Esophagus squamous epithelium (tissue), 5 donors: ENCODE results near the gene DIPK1C. TPM values are rescaled to one million over a fixed set of nuclear protein-coding genes. Genes with fewer than 3 reads are reported as not detected.

Source experiments
- DNase-seq: peaks from one replicate; lab custom pipeline; 2025; lab: John Stamatoyannopoulos, UW
- H3K27ac ChIP-seq, 4 donors: fragments of 200-600 bp; sonication (generic); one replicate each; pipeline ENCODE4 v1.5.1; 2016 to 2019; ENCODE audit warnings: mild to moderate bottlenecking in 1 of 4
- H3K27me3 ChIP-seq, 4 donors: fragments of 200-600 bp; sonication (generic); 1 replicate in 3 of 4; 2 replicates in 1 of 4; pipeline versions ENCODE4 v1.5.1 to v1.6.0; 2017 to 2021; ENCODE audit warnings: antibody characterized with exemption in 1 of 4
- H3K36me3 ChIP-seq, 3 donors: fragments of 200-600 bp; sonication (generic); one replicate each; pipeline ENCODE4 v1.5.1; 2016 to 2019
- H3K4me1 ChIP-seq, 3 donors: fragments of 200-600 bp; sonication (generic); one replicate each; pipeline ENCODE4 v1.5.1; 2017 to 2019
- H3K4me3 ChIP-seq, 4 donors: fragments of 200-600 bp; sonication (generic); 1 replicate in 3 of 4; 2 replicates in 1 of 4; pipeline ENCODE4 v1.5.1; 2016 to 2019; ENCODE audit warnings: mild to moderate bottlenecking in 2 of 4, moderate library complexity in 1 of 4
- H3K9me3 ChIP-seq, 3 donors: fragments of 200-600 bp; sonication (generic); one replicate each; pipeline ENCODE4 v1.5.1; 2016 to 2019
- POLR2A ChIP-seq, 4 donors: fragments of 450-650 bp; IDR thresholded peaks; one replicate each; pipeline ENCODE4 v1.6.1; 2017; ENCODE audit warnings: antibody characterized with exemption in 4 of 4, mild to moderate bottlenecking in 4 of 4, moderate library complexity in 3 of 4
- WGBS, 2 donors: methylation state at CpG; one replicate each; pipeline ENCODE4 v1.1.5; 2018; 5-methylcytosine and 5-hydroxymethylcytosine counted together
- intact Hi-C: fragments of 100-400 bp; cut with DNase I; formaldehyde crosslinking; loops from one replicate; pipeline ENCODE4 v1.15.0; 2022
- total RNA-seq, 4 donors: library from RNA; depleted of rRNA; stranded (reverse); fragments of >200 nt; gene quantifications; one replicate each; pipeline ENCODE4 v1.1.0, GENCODE V29; 2016
- TF ChIP-seq, protein P1 (sequence below), 6 experiments: fragments of 450-650 bp in 4 of 6; fragments of 200-600 bp in 2 of 6; sonication (generic) in 2 of 6; IDR thresholded peaks; one replicate each; pipeline ENCODE4 v1.5.1; 2016 to 2019; ENCODE audit warnings: antibody characterized with exemption in 6 of 6, mild to moderate bottlenecking in 4 of 6, moderate library complexity in 4 of 6
- donor health status: DM: yes; HTN: yes; CAD: no.

Gene DIPK1C
- total RNA-seq, 4 donors from 2014 or later, result not detected

DNA sequence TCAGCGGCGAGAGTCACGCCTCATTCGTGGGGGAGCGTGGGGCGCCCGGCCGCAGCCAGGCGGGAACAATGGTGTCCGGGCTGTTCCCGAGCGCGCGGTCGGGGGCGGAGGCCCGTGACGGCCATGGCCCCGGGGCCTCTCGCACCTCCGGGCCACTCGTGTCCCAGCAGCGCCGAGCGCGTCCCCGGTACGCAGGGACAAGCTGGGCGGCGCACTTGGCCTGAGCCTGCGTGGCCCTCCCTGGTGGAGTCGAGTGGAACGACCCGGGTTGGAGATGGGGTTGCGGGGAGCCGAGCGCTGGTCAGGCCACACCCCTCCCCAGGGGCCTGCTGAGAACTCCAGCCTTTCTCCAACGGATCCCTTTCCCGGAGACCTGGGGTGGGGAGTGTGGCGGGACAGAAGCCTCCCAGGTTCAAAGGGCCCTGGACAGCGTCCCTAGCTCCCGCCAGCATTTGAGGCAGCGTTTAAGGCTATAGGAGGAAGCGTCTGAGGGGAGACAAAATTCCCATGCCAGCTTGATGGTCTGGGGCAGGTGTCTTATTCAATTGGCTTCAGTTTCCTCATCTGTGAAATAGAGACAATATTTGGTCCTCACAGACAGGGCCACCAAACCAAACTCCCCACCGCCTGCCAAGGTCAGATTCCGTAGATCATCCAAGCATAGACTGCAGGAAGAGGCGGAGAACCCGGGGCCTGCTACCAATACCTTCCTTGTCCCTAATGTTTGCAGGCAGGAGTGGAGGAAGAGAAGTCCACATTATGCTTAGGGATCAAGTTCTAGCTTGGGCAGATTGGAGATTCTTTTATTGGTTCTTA lies 39.6 kb upstream of the DIPK1C start:
- no peak for DNase-seq
- intact Hi-C loops, result no loop called here
- Histone ChIP-seq H3K9me3 (no peaks in the 10 kb centered on the region), H3K4me3 (peak overlapping the region; percentile 82 to 94 (median 90)), H3K36me3 (peaks cover 0 to 8% (median 1%) of the 10 kb centered on the region in 3 donors), H3K4me1 (peaks cover 18 to 57% (median 24%) of the 10 kb centered on the region in 3 donors), H3K27ac (peak overlapping the region; percentile 96 to 98 (median 98)), H3K27me3 (no peaks in the 10 kb centered on the region)
- 41 to 58% methylated on average over 3 to 4 of the region's 48 CpGs for WGBS, 2 donors
- no peak for TF ChIP-seq POLR2A (IDR thresholded peaks at IDR 0.05)
- TF ChIP-seq, protein P1, sequence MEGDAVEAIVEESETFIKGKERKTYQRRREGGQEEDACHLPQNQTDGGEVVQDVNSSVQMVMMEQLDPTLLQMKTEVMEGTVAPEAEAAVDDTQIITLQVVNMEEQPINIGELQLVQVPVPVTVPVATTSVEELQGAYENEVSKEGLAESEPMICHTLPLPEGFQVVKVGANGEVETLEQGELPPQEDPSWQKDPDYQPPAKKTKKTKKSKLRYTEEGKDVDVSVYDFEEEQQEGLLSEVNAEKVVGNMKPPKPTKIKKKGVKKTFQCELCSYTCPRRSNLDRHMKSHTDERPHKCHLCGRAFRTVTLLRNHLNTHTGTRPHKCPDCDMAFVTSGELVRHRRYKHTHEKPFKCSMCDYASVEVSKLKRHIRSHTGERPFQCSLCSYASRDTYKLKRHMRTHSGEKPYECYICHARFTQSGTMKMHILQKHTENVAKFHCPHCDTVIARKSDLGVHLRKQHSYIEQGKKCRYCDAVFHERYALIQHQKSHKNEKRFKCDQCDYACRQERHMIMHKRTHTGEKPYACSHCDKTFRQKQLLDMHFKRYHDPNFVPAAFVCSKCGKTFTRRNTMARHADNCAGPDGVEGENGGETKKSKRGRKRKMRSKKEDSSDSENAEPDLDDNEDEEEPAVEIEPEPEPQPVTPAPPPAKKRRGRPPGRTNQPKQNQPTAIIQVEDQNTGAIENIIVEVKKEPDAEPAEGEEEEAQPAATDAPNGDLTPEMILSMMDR (IDR thresholded peaks at IDR 0.05), result peak in 2 of 6 experiments; percentile 5 to 25

DNA sequence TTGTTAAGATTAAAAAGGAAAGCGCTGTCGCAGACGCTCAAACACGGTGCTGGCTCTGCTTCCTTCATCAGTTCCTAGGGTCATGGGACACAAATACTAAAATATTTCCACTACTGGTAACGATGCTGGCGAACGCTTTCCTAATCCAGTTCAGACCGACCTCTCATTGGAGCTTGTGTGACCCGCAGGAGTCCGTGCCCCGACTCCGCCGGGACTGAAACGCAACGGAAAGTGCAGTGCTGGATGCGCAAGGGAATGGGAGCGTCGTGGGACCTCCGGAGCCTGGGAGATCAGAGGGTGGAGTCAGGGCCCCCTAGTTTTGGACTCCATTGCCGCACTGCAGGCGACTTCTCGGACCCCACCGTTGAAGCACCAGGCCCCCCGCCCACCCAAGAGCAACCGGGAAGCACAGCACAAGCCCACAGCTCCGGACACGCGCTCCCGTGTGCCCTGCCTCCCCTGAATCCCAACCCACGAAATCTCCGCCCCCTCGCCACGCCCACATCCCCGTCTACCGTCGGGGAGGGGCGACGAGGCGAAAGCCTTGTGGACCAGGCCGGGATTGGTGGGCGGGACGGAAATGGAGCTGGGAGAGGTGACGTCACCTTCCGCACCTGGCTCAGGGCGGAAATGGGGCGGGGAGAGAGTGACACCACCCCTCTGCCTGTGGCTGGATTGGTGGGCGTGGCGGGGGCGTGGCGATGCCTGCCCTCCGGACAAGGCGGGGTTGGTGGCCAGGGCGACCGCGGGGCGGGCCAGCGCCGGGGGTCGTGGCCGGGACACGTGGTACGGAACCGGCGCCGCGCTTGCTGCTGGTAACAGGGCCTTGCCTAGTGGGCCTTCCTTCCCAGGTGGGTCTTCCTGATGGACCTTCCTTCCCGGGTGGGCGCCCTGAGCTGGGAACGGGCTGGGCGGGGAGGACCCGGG lies 38.7 kb upstream of the DIPK1C start, which contains the start of gene CNDP2:
Gene CNDP2, plus strand, starts transcription at position 783 of the 927 bp plus-strand sequence. CDS start 3,611 bp downstream, outside the sequence.
- Histone ChIP-seq H3K4me3 (peak within 1 kb of the TSS; percentile 82 to 94 (median 90)), H3K36me3 (no peaks in the 10 kb centered on the region), H3K27ac (peak within 1 kb of the TSS; percentile 96 to 98 (median 98)), H3K27me3 (no peaks in the 10 kb centered on the region), H3K9me3 (no peaks in the 10 kb centered on the region), H3K4me1 (peaks cover 17 to 48% (median 23%) of the 10 kb centered on the region in 3 donors)
- 0% methylated on average over 16 to 40 of the region's 71 CpGs for WGBS, 2 donors
- TF ChIP-seq, protein P1 (IDR thresholded peaks at IDR 0.05), result peak in 2 of 6 experiments; percentile 5 to 25
- peak in 3 of 4 donors; percentile 64 to 94 (median 83) for TF ChIP-seq POLR2A (IDR thresholded peaks at IDR 0.05)
- DNase-seq, result peak; percentile 93
- intact Hi-C loops, result no loop called here

DNA sequence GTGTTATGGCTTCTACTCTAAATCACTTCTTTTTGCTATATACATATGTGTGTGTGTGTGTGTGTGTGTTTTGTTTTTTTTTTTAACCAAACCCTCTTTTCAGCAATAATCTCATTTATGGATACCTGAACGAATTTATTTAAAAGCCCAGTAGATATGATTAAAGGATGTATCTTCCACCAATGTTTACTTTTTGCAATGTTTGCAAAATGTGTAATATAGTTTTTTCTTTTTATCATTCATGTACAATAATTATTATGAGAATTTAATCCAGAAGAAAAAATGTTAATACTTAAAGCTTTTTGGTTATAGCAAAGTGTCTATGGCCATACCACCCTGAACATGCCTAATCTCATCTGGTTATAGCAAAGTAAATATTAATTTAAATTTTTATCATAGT lies 37.4 kb upstream of the DIPK1C start:
- Histone ChIP-seq H3K36me3 (no peaks in the 10 kb centered on the region), H3K9me3 (no peaks in the 10 kb centered on the region), H3K4me1 (peaks cover 17 to 36% (median 23%) of the 10 kb centered on the region in 3 donors), H3K27ac (no peak overlapping the region), H3K27me3 (peaks cover 0 to 1% (median 0%) of the 10 kb centered on the region in 4 donors), H3K4me3 (no peak overlapping the region)
- 42 to 62% methylated on average over 1 of the region's 1 CpG for WGBS, 2 donors
- intact Hi-C loops, result loop anchor here (5.0 kb wide), 1 partner anchor 142 kb away; no protein-coding TSS in a partner anchor
- TF ChIP-seq, protein P1 (IDR thresholded peaks at IDR 0.05), result no peak
- no peak for TF ChIP-seq POLR2A (IDR thresholded peaks at IDR 0.05)
- no peak for DNase-seq

DNA sequence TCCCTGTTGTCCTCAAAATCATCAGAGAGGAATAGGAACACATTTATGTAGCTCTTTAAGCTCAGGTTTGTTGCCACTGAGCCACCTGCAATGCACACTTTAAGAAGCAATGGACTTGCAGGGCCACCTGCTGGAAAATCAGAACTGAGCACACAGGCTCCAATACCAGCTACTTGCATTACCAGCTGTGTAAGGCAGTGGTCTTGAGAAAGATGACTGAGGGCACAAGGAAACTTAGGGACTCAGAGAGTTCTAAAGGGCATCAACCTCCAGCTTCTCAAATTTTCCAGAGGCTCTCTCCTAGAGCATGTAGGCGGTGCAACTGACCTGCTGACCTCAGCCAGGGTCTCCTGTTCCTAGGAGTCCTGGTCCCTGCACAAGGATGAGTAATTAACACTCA lies 36.6 kb upstream of the DIPK1C start:
- TF ChIP-seq, protein P1 (IDR thresholded peaks at IDR 0.05), result peak; percentile 50 to 84 (median 72)
- TF ChIP-seq POLR2A (IDR thresholded peaks at IDR 0.05), result no peak
- Histone ChIP-seq H3K27ac (no peak overlapping the region), H3K9me3 (no peaks in the 10 kb centered on the region), H3K4me1 (peaks cover 13 to 28% (median 18%) of the 10 kb centered on the region in 3 donors), H3K4me3 (no peak overlapping the region), H3K27me3 (peaks cover 0 to 7% (median 0%) of the 10 kb centered on the region in 4 donors), H3K36me3 (no peaks in the 10 kb centered on the region)
- intact Hi-C loops, result loop anchor here (5.0 kb wide), 1 partner anchor 141 kb away; no protein-coding TSS in a partner anchor
- no peak for DNase-seq
- 80% methylated on average over 1 of the region's 1 CpG; no CpG with 5 or more reads in 1 of the 2 donors for WGBS, 2 donors
